H7 (cell line): ENCODE results near the gene TMEM141. TPM values are rescaled to one million over a fixed set of nuclear protein-coding genes. Genes with fewer than 3 reads are reported as not detected.
"Not testable (repeated sequence)": the region's sequence is repeated elsewhere in the genome, so short reads cannot be mapped to it uniquely, and the experiment has no call there.

Experiments
- DNase-seq: peaks from one replicate; pipeline ENCODE4 v3.0.0; 2012
- H3K27me3 ChIP-seq: 2 replicates; pipeline ENCODE4 v1.6.0; 2011; ENCODE audit warnings: mild to moderate bottlenecking, low read length; ENCODE audit not compliant: control insufficient read depth, insufficient read depth
- H3K36me3 ChIP-seq: replicated peaks from 2 replicates; pipeline ENCODE4 v1.5.1; 2011; ENCODE audit warnings: low read length; ENCODE audit not compliant: control insufficient read depth, insufficient read depth
- H3K4me3 ChIP-seq: 2 replicates; pipeline ENCODE4 v1.5.1; 2011; ENCODE audit warnings: low read depth, mild to moderate bottlenecking, control low read depth, low read length, moderate library complexity; ENCODE audit not compliant: insufficient read depth
- total RNA-seq: library from RNA; depleted of rRNA; stranded (reverse); fragments of >200 nt; shearing (Covaris generic); gene quantifications from 2 replicates; pipeline ENCODE4 v1.2.3, GENCODE V29; 2014

Gene TMEM141
- total RNA-seq, 1 experiment from 2014 or later, result 80.6 TPM

- H3K36me3 ChIP-seq, H3K27me3 ChIP-seq, H3K4me3 ChIP-seq: not testable (repeated sequence)
- peak; percentile 77 for DNase-seq
Measured at GRCh38 chr9:136760834-136761544, 30.2 kb upstream of the TMEM141 start.

- no peaks in the 10 kb centered on the region for H3K36me3 ChIP-seq
- peak; percentile 60 for DNase-seq
- no peaks in the 10 kb centered on the region for H3K27me3 ChIP-seq
- H3K4me3 ChIP-seq, result no peak overlapping the region
Measured at GRCh38 chr9:136761545-136761981, 29.6 kb upstream of the TMEM141 start.

- no peaks in the 10 kb centered on the region for H3K36me3 ChIP-seq
- peak; percentile 56 for DNase-seq
- no peak overlapping the region for H3K4me3 ChIP-seq
- no peaks in the 10 kb centered on the region for H3K27me3 ChIP-seq
Measured at GRCh38 chr9:136762221-136762691, 28.9 kb upstream of the TMEM141 start.

- H3K36me3 ChIP-seq, result no peaks in the 10 kb centered on the region
- peak; percentile 99 for DNase-seq
- H3K4me3 ChIP-seq, result peak overlapping the region; percentile 21; the same call in 1 of the 2 replicates
- no peaks in the 10 kb centered on the region for H3K27me3 ChIP-seq
Measured at GRCh38 chr9:136762915-136763648, 28.1 kb upstream of the TMEM141 start.

GRCh38 chr9:136763649-136764035 is 27.5 kb upstream of the TMEM141 start:
- no peak for DNase-seq
- H3K36me3 ChIP-seq, result no peaks in the 10 kb centered on the region
- H3K27me3 ChIP-seq, result no peaks in the 10 kb centered on the region
- no peak overlapping the region for H3K4me3 ChIP-seq

GRCh38 chr9:136764301-136764891 is 26.7 kb upstream of the TMEM141 start, which contains the start of gene LCN15:
LCN15 (minus strand) TSS chr9:136764518; CDS start chr9:136764488, 30 bp downstream.
- no peaks in the 10 kb centered on the region for H3K27me3 ChIP-seq
- H3K4me3 ChIP-seq, result peak within 1 kb of the TSS; percentile 21; the same call in 1 of the 2 replicates
- H3K36me3 ChIP-seq, result no peaks in the 10 kb centered on the region

GRCh38 chr9:136765041-136765440 is 26.1 kb upstream of the TMEM141 start:
- DNase-seq, result no peak
- H3K4me3 ChIP-seq, result no peak overlapping the region
- no peaks in the 10 kb centered on the region for H3K27me3 ChIP-seq
- no peaks in the 10 kb centered on the region for H3K36me3 ChIP-seq

More at GRCh38 chr9:136764301-136764891, 26.7 kb upstream of the TMEM141 start, which contains the start of gene LCN15:
- no peak for DNase-seq

- not testable (repeated sequence) for H3K4me3 ChIP-seq, DNase-seq, H3K27me3 ChIP-seq, H3K36me3 ChIP-seq
Measured at GRCh38 chr9:136765745-136766409, 25.3 kb upstream of the TMEM141 start.

GRCh38 chr9:136766410-136767120 is 24.6 kb upstream of the TMEM141 start:
- DNase-seq, H3K36me3 ChIP-seq, H3K4me3 ChIP-seq, H3K27me3 ChIP-seq: not testable (repeated sequence)

- H3K36me3 ChIP-seq, result no peaks in the 10 kb centered on the region
- peak overlapping the region; percentile 36; the same call in 1 of the 2 replicates for H3K4me3 ChIP-seq
- peak; percentile 96 for DNase-seq
- no peaks in the 10 kb centered on the region; the same call in 1 of the 2 replicates for H3K27me3 ChIP-seq
Measured at GRCh38 chr9:136769710-136770191, 21.4 kb upstream of the TMEM141 start.

GRCh38 chr9:136771907-136772415 is 19.2 kb upstream of the TMEM141 start:
- no peak for DNase-seq
- H3K4me3 ChIP-seq, result no peak overlapping the region
- no peaks in the 10 kb centered on the region for H3K36me3 ChIP-seq
- no peaks in the 10 kb centered on the region; the same call in 1 of the 2 replicates for H3K27me3 ChIP-seq

- peak; percentile 88 for DNase-seq
- H3K36me3 ChIP-seq, result no peaks in the 10 kb centered on the region
- no peaks in the 10 kb centered on the region; the same call in 1 of the 2 replicates for H3K27me3 ChIP-seq
- H3K4me3 ChIP-seq, result no peak overlapping the region
Measured at GRCh38 chr9:136773386-136774044, 17.6 kb upstream of the TMEM141 start.
